HEK293 (cell line): Measurements from ENCODE around the gene UTP3.

Source experiments
- BCL11A ChIP-seq: fragments of 450-650 bp; formaldehyde crosslinking; IDR thresholded peaks from 2 replicates; pipeline ENCODE4 v1.5.1; 2016; ENCODE audit warnings: low read depth, missing biosample characterization, missing genetic modification characterization
- HOXA7 ChIP-seq: sonication (generic); formaldehyde crosslinking; IDR thresholded peaks from 2 replicates; pipeline ENCODE4 v1.8.1; 2022; ENCODE audit warnings: missing genetic modification reagents, borderline replicate concordance
- ZNF114 ChIP-seq: fragments of 450-650 bp; formaldehyde crosslinking; IDR thresholded peaks from 2 replicates; pipeline ENCODE4 v1.5.0; 2017; ENCODE audit warnings: missing biosample characterization, missing genetic modification characterization
- ZNF335 ChIP-seq: fragments of 450-650 bp; formaldehyde crosslinking; conservative IDR thresholded peaks from 2 replicates; pipeline ENCODE4 v1.5.1; 2016; ENCODE audit warnings: missing biosample characterization, missing genetic modification characterization
- ZNF626 ChIP-seq: fragments of 450-650 bp; sonication (Bioruptor Pico); formaldehyde crosslinking; IDR thresholded peaks from 2 replicates; pipeline ENCODE4 v1.5.1; 2018; ENCODE audit warnings: missing biosample characterization, missing genetic modification characterization, inconsistent platforms
- TF ChIP-seq, protein P1 (sequence below): sonication (generic); formaldehyde crosslinking; IDR thresholded peaks from 2 replicates; pipeline ENCODE4 v1.8.1; 2022; ENCODE audit warnings: mild to moderate bottlenecking, moderate library complexity, missing genetic modification reagents

DNA sequence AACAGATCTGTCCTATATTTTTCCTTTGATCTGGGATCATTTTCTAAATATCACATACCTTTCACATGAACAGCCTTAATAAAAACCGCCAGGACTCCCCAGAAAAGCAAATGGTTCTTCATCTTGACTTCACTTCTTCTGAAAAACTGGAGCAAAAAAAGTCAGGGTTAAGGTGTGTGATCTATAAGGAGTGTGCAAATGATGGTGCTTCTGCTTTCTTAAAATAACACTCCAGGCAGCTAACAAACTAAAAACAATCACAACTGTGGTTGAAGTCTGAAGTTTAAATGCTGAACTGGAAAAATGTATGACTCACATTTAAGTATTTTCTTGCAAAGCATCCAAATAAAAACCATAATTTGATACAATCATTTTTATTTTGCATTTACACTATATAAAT, 22.0 kb upstream of the UTP3 start, which contains the start of gene JCHAIN:
- TF ChIP-seq ZNF626 (tag by site-specific recombination) (no peak), ZNF335 (tag by site-specific recombination) (no peak), BCL11A (tag by site-specific recombination) (no peak), ZNF114 (tag by site-specific recombination) (no peak), HOXA7 (CRISPR knock-in tag) (no peak)
- TF ChIP-seq, protein P1, sequence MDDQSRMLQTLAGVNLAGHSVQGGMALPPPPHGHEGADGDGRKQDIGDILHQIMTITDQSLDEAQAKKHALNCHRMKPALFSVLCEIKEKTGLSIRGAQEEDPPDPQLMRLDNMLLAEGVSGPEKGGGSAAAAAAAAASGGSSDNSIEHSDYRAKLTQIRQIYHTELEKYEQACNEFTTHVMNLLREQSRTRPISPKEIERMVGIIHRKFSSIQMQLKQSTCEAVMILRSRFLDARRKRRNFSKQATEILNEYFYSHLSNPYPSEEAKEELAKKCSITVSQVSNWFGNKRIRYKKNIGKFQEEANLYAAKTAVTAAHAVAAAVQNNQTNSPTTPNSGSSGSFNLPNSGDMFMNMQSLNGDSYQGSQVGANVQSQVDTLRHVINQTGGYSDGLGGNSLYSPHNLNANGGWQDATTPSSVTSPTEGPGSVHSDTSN = no peak
